SK-N-SH (cell line): ENCODE data around the gene MRPL49.

Experiments used
- CHD2 ChIP-seq: fragments of 150-350 bp; IDR thresholded peaks from 2 replicates; pipeline ENCODE4 v1.6.1; 2018; ENCODE audit warnings: low read length; ENCODE audit not compliant: partially characterized antibody
- CTCF ChIP-seq: fragments of 200-600 bp; sonication (generic); IDR thresholded peaks from 2 replicates; pipeline ENCODE4 v1.6.1; 2017; ENCODE audit warnings: antibody characterized with exemption, mild to moderate bottlenecking, moderate library complexity
- EP300 ChIP-seq, 2 experiments: IDR thresholded peaks; 2 replicates each; pipeline versions ENCODE4 v1.4.0 to v1.6.1; 2012; ENCODE audit warnings: borderline replicate concordance in 1 of 2, low read depth in 1 of 2, low read length in 1 of 2
- GATA2 ChIP-seq: sonication (generic); formaldehyde crosslinking; IDR thresholded peaks from 2 replicates; pipeline ENCODE4 v1.5.0; 2020; ENCODE audit warnings: mild to moderate bottlenecking, missing genetic modification reagents
- MEF2A ChIP-seq: IDR thresholded peaks from 2 replicates; pipeline ENCODE4 v1.4.0; 2012; ENCODE audit warnings: low read depth, borderline replicate concordance
- MXI1 ChIP-seq: IDR thresholded peaks from 2 replicates; pipeline ENCODE4 v1.6.1; 2012; ENCODE audit warnings: mild to moderate bottlenecking, low read depth, low read length, improper control_type of control experiment
- NFIC ChIP-seq: IDR thresholded peaks from 2 replicates; pipeline ENCODE4 v1.4.0; 2012; ENCODE audit warnings: borderline replicate concordance
- POLR2AphosphoS5 ChIP-seq: IDR thresholded peaks from 2 replicates; pipeline ENCODE4 v1.6.1; 2012; ENCODE audit warnings: low read depth, low read length
- RAD21 ChIP-seq: IDR thresholded peaks from 2 replicates; pipeline ENCODE4 v1.6.1; 2012; ENCODE audit warnings: mild to moderate bottlenecking, low read length
- RXRA ChIP-seq: IDR thresholded peaks from 2 replicates; pipeline ENCODE4 v1.4.0; 2012; ENCODE audit warnings: low read depth, mild to moderate bottlenecking, borderline replicate concordance
- SIN3A ChIP-seq: IDR thresholded peaks from 2 replicates; pipeline ENCODE4 v1.6.1; 2012; ENCODE audit warnings: low read depth, mild to moderate bottlenecking, low read length, moderate library complexity, borderline replicate concordance
- SMC3 ChIP-seq: IDR thresholded peaks from 2 replicates; pipeline ENCODE4 v1.6.1; 2012; ENCODE audit warnings: low read depth, low read length, improper control_type of control experiment
- TAF1 ChIP-seq: IDR thresholded peaks from 2 replicates; pipeline ENCODE4 v1.6.1; 2012; ENCODE audit warnings: low read depth, mild to moderate bottlenecking, low read length, moderate library complexity, borderline replicate concordance

- TF ChIP-seq POLR2AphosphoS5 (no peak; the same call in 1 of the 2 replicates), CTCF (no peak), RAD21 (no peak), CHD2 (no peak), SMC3 (no peak), EP300 (IDR thresholded peaks at IDR 0.05; ENCODE audit: borderline replicate concordance in 1 of 2, low read depth in 1 of 2, low read length in 1 of 2) (no peak), RXRA (no peak), TAF1 (no peak), MEF2A (no peak), MXI1 (no peak), NFIC (no peak), GATA2 (no peak), SIN3A (no peak)
Measured at GRCh38 chr11:65128182-65129145, 6.3 kb downstream of the MRPL49 start.
